ENCODE measurements around the gene CYP4F12.

The CYP4F12 gene

GRCh38 chr19:15715642-15716041, 42.8 kb downstream of the CYP4F12 start:
- DNase-seq, result no peak

- DNase-seq, result no peak
Measured at GRCh38 chr19:15717809-15718208, 44.9 kb downstream of the CYP4F12 start.

- DNase-seq, result no peak
Measured at GRCh38 chr19:15721268-15721667, 48.4 kb downstream of the CYP4F12 start.

- no peak for DNase-seq
Measured at GRCh38 chr19:15722956-15723355, 50.1 kb downstream of the CYP4F12 start.

GRCh38 chr19:15727724-15728123, 54.8 kb downstream of the CYP4F12 start, which contains the start of gene OR10H2:
Gene OR10H2, plus strand, starts transcription at chr19:15728024. Its CDS starts 20 bp downstream, at chr19:15728044.
- no peak for DNase-seq

- no peak for DNase-seq
Measured at GRCh38 chr19:15730538-15730937, 57.7 kb downstream of the CYP4F12 start.

GRCh38 chr19:15732388-15732787, 59.5 kb downstream of the CYP4F12 start:
- DNase-seq, result no peak

GRCh38 chr19:15733895-15734294, 61.0 kb downstream of the CYP4F12 start:
- DNase-seq, result no peak

GRCh38 chr19:15737722-15738121, 64.8 kb downstream of the CYP4F12 start, which contains the start of gene OR10H3:
Gene OR10H3, plus strand, starts transcription at chr19:15737985. Its CDS starts 3,408 bp downstream, at chr19:15741393.
- no peak for DNase-seq

- no peak for DNase-seq
Measured at GRCh38 chr19:15740785-15741184, 67.9 kb downstream of the CYP4F12 start.

Data from NCI-H1092 (cell line).